Stomach (tissue), 4 donors: ENCODE measurements around the gene MYEOV.

Source experiments
- CTCF ChIP-seq, 7 experiments: fragments of 450-650 bp in 4 of 7; fragments of 200-600 bp in 3 of 7; sonication (generic) in 3 of 7; IDR thresholded peaks; one replicate each; pipeline ENCODE4 v1.5.1; 2016 to 2019; ENCODE audit warnings: antibody characterized with exemption in 7 of 7, control low read depth in 2 of 7, mild to moderate bottlenecking in 1 of 7
- POLR2A ChIP-seq, 4 donors: fragments of 450-650 bp; IDR thresholded peaks; one replicate each; pipeline ENCODE4 v1.6.1; 2016; ENCODE audit warnings: antibody characterized with exemption in 4 of 4, control low read depth in 2 of 4, mild to moderate bottlenecking in 1 of 4, moderate library complexity in 1 of 4

DNA sequence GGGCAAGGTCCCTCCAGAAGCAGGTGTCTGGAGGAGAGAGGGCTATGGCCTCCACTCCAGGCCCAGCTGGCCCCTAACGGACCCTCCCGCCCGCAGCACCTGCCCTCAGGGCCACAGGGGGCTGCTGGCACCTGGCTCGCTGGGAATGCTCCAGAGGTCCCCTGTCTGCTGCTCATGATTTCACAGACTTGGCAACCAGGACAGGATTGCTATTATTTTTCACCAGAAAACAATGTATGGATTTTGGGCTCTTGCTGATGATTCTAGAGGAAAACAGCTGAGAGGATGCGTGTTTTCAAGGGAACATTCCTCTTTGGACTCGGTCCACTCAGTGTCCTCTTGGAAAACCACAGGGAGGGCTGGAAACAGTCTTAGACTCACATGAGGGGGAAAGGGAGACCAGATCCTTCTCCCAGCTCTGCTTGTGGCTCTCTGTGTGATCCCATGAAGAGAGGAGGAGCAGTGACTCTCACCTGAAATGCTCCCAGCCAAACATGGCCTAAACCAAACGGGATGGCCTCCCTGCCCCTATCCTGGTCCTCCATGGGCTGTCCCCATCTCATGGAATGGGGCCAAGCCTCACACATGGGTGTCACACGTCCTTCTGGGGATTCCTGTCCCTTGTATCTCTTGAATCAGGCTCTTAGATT is 15.8 kb downstream of the MYEOV start:
- TF ChIP-seq CTCF (IDR thresholded peaks at IDR 0.05), result no peak
- no peak for TF ChIP-seq POLR2A (IDR thresholded peaks at IDR 0.05)
